ENCODE results near the gene EIF4H.

Gene EIF4H

GRCh38 chr7:74228951-74229900, 55.1 kb downstream of the EIF4H start:
- no peak for DNase-seq

GRCh38 chr7:74230446-74231231, 56.5 kb downstream of the EIF4H start:
- no peak for DNase-seq

GRCh38 chr7:74231232-74231590, 57.1 kb downstream of the EIF4H start:
- DNase-seq, result no peak

GRCh38 chr7:74233655-74234285, 59.6 kb downstream of the EIF4H start:
- no peak for DNase-seq

- no peak for DNase-seq
Observed at GRCh38 chr7:74235518-74236268, 61.5 kb downstream of the EIF4H start.

GRCh38 chr7:74236284-74236683, 62.1 kb downstream of the EIF4H start:
- no peak for DNase-seq

GRCh38 chr7:74240482-74240881, 66.3 kb downstream of the EIF4H start:
- DNase-seq, result no peak

- no peak for DNase-seq
Observed at GRCh38 chr7:74242122-74242443, 67.9 kb downstream of the EIF4H start.

GRCh38 chr7:74246497-74246896, 72.3 kb downstream of the EIF4H start:
- no peak for DNase-seq
